HG03521 (cell line): ENCODE measurements around the gene RASGRP3.
A peak's percentile ranks its signal among the peaks of the same experiment; 100 is the strongest.
"Not testable (repeated sequence)": the region's sequence is repeated elsewhere in the genome, so short reads cannot be mapped to it uniquely, and the experiment has no call there.

Experiments used
- ATAC-seq: cut with Tn5 transposase; IDR thresholded peaks from one replicate; pipeline ENCODE4 v1.9.1; 2021; ENCODE audit warnings: mild to moderate bottlenecking, moderate library complexity; ENCODE audit not compliant: unreplicated experiment

Gene RASGRP3

DNA sequence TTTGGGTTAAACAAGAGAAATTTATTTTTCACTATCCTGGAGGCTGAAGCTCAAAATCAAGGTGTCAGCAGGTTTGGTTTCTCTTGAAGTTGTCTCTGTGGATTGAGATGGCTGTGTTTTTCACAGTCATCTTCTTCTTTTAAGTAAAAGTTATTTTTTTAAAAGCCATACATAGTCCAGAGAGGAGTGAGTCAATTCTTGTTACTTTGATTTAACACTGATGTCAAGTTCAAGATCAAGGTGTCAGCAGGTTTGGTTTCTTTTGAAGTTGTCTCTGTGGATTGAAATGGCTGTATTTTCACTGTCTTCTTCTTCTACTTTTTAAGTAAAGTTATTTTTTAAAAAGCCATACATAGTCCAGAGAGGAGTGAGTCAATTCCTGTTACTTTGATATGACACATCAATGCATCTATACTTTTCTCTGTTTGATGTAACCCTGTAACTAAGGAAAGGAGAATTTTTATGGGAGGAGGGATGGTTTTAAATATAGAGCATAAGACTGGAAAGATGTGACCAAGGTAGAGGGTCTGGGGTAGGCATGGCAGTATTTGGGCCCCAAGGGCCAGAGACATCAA lies 22.5 kb upstream of the RASGRP3 start:
- ATAC-seq = no peak

DNA sequence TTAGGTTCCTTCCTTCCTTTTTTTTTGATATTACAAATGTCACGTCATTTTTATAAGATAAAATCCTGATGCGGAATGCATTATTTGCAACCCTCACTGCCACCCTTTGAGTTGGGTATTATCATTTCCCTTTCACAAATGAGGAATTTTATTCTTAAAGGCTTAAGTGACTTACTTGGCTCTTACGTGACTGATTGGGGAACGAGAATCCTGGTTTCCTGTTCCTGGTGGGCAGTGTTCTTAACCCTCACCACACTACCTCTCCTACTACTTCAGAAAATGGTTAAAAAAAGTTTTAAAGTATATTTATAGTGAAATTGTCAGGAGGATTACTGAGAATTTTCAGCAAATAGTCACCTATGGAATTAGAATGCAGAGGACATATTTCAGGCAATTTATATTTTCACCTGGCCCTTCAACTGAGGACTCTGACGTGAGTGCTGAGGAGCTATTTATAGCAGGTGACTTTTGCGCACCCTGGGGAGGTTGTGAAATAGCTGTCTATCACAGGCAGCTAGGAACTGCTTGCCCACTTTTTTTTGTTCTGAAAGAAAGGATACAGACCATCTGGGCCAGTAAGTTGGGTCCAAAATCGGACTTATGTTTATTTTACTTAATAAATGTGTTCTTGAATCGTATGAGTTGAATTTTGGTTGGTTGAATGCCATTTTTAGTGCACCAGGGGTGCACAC lies 18.7 kb upstream of the RASGRP3 start:
- peak; percentile 72 for ATAC-seq

DNA sequence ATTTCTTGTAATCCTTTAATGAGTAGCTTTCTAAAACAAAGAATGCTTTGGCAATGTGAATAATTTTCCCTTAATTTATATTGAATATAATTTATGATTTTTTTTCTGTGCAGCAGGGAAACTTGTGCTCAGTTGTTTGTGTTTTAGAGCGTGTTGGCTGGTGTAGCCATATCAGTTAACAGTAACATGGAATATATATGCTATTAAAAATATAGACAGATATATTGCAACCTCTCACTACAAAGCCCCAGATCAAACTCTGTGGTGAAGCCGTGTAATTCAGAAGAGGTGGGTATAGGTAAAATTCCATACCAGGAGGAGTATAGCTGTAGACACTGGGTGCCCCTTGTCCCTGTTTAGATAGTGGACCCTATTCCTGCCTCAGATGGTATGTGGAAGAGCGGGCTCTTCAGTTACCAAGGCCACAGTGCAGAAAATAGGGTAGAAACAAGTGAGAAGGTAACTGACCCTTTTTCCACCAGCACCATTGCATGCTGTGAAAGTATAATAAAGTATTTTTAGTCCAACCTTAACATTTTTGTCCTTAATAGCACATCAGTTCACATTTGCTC lies 18.1 kb upstream of the RASGRP3 start:
- ATAC-seq = no peak

- ATAC-seq = no peak
Measured at GRCh38 chr2:33459745-33460144, 16.7 kb upstream of the RASGRP3 start.

- not testable (repeated sequence) for ATAC-seq
Measured at GRCh38 chr2:33462512-33462911, 13.9 kb upstream of the RASGRP3 start.

- ATAC-seq = no peak
Measured at GRCh38 chr2:33467413-33467812, 9.0 kb upstream of the RASGRP3 start.

DNA sequence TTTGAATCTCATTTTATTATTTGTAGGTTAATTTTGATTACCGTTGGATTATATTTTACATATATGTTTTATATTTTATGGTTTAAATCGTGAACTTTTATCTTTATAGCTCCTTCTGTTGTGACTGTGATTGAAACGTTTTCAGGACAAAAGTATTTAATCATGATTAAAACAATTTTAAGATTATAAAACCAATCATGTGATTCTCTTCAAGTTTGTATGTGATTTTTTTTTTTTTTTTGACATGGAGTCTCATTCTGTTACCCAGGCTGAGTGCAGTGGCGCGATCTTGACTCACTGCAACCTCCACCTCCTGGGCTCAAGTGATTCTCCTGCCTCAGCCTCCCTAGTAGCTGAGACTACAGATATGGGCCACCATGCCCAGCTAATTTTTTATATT lies 7.2 kb upstream of the RASGRP3 start:
- no peak for ATAC-seq

DNA sequence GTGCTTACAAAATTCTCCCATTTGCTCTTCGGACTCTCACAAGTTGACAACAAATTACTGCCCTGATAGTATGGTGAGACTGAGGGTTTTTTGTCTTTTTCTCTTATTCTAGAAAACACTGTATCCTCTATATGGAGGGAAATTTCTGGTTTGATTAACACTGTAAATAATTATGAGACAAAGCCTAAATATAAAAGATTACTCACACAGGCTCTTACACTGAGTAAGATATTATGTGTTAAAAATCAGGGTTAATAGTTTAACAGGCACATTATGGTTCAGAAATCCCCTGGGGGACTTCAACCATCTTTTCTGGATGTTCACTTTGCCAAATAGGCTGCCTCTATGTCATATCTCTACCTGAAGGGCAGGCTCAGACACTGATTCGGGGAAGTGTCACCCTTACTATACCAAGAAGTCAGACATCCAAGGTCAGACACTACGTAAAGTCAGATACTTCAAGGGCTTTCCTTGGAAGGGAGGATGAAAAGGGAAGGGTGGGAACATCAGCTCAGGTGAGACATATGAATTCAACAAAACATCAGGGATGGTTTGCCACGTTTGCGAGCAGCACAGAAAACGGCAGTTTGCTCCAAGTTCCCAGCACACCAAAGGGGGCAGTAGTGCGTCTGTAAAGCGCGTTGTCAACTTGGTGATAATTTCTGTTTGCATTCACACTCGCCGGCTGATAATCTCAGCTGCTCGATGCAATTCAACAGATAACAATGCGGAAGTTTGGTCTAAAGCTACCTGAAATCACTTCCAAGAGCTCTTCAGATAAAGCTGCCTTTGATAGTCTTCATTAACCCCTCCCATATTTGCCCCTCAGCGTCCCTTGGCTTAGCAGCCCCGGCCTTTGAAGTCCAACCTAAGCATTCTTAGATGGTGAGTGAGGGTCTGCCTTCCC lies 972 bp upstream of the RASGRP3 start:
- ATAC-seq = peak; percentile 45

DNA sequence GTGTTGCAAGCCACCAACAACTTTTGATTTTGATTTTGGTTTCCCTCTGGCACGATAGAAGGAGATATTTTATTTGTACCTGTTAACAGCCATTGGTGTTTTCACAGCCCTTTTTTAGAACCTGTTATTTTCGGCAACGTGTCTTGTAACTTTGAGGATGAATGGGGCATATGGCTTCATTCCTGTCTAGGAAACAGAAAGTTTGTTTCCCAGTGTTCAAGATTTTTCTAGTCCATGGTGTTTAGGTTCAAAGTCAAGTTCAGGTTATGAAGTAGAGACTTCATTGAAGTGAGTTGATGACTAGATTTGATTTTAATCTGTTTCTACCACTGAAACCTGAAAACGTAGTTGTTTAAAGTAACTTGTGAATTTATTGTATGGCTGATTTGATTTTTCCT lies 343 bp downstream of the RASGRP3 start:
- no peak for ATAC-seq

DNA sequence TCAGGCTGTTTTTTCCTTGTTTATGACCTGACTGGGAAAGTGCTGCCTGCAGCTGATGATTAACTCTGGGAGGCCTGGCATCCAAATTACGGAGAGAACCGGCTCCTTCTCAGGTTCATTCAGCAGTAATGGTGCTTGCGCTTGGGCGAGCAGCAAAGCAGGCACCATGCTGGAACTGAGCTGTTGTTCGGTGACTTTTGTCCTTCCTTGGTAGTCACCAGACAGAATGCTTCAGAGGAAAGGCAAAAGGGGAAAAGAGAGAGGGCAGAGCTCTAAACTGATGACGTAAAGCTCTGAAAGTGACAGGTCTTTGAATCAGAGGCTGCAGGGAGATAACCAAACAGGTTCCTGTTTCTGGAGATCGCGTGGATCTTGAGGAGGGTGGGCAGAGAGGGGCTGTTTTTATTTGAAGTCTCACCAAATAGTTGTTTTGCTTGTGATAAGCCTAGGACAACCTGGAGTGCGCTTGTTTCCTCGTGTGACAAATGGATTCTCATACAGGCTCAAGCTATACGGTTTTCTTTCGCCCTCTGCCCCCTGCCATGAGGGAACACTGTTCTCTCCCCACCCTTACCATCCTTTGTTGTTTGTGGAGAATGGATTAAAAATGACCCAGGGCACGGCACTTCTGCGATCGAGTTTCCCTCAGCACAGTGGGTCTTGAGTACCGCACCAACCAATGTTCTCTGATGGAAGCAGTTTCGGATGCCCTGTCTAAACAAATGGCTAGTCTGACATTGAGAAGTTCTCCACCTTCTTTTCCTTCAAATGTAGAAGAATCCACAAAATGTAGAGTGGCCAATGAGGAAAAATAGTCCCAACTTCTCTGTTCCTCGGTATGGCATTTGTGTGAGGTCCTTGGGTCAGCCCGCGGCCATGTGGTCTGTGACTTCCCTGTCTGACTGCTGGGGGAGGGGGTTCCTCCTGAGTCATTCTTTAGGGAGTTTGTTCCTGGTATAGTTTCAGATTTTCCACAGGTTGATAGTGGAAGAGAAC lies 1.3 kb downstream of the RASGRP3 start:
- ATAC-seq = peak; percentile 16

DNA sequence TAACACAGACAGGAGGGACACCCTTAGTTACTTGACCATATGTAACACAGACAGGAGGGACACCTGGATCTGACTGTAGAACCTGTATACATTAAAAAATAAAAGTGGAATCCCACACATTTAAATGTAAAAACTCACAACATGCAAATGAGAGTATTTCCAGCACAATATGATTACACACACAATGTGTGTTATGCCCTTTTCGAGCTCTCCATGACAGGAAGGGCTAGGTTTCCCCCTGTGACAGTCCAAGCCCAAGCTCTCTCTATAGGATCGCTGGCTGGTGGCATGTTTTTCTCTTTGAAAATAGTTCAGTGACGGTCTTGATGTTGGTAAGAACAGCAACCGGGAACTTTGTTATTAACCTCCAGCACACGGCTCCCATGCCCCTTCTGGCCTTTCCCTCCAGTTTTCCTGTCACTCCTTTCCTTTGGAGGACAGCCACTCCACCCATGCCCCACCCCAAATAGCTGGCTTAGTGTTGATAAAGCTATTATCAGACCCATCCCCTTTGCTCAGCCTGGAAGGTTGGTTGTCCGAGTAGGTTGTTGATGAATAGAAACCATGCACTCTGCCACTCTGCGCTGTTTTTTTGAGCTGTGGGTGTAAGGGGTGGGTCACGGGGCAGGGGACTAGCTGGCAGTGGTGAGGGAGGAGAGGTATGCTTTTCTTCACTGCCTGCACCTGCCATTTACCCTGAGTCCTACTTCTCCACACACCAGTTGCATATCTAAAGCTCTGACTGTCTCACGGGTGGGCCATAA lies 2.7 kb downstream of the RASGRP3 start:
- no peak for ATAC-seq

- no peak for ATAC-seq
Measured at GRCh38 chr2:33482518-33482917, 6.1 kb downstream of the RASGRP3 start.

DNA sequence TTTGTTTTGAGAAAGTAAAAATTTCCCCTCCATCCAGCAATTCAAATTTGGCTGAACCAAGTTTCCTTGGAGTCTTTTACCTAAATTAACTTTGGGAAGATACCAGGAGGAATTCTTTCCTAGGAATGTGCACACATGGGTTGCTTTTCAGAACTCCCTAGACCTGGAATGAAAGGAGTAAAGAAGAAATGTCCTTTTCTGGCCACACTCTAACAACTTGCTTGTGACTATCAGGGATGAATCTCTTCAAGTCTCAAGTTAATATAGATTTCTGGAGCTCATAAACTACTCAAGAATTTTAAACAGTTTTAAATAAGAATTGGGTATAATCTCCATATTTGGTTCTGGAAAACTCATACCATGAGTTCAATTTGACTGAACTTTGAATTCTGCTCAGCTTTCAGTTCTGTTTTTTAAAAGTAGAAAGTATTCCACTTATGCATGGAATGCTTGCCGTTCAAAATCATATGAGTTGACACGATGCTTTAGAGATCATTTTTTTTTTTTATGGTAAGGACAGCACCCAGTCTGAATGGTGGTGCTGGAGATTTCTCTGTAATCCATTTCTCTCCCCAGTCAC lies 7.7 kb downstream of the RASGRP3 start:
- no peak for ATAC-seq

DNA sequence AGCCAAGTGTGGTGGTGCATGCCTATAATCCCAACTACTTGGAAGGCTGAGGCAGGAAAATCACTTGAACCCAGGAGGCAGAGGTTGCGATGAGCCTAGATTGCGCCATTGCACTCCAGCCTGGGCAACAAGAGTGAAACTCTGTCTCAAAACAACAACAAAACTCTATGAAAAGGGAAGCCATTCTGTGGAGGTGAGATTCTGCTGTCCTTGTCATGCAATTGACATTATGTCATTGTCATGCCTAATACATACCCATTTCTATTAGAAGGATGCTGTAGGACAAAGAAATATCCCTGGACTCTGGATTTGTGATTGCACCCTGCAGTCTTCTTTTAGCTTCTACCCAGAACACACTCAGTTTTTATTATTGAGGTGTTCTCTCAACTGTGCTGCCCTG lies 8.6 kb downstream of the RASGRP3 start:
- no peak for ATAC-seq

DNA sequence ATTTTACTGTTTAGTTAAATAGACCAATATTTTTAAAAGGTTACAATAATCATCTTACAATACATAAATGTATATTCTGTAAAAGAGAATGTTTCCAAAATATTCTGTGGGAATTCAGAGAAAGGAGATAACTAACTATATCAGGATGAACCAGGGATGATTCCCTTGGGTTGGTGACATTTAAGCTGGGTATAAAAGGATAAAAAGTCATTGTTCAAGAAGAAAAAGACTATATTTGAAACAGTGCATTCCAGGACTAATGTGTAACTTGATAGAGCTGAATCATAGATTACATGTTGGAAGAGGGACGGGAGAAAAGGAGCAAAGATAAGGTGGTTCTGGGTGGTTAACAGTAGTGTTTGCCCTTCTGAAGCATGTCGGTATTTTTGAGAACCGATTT lies 10.1 kb downstream of the RASGRP3 start:
- no peak for ATAC-seq

- ATAC-seq = peak; percentile 44
Measured at GRCh38 chr2:33488178-33488690, 11.8 kb downstream of the RASGRP3 start.

DNA sequence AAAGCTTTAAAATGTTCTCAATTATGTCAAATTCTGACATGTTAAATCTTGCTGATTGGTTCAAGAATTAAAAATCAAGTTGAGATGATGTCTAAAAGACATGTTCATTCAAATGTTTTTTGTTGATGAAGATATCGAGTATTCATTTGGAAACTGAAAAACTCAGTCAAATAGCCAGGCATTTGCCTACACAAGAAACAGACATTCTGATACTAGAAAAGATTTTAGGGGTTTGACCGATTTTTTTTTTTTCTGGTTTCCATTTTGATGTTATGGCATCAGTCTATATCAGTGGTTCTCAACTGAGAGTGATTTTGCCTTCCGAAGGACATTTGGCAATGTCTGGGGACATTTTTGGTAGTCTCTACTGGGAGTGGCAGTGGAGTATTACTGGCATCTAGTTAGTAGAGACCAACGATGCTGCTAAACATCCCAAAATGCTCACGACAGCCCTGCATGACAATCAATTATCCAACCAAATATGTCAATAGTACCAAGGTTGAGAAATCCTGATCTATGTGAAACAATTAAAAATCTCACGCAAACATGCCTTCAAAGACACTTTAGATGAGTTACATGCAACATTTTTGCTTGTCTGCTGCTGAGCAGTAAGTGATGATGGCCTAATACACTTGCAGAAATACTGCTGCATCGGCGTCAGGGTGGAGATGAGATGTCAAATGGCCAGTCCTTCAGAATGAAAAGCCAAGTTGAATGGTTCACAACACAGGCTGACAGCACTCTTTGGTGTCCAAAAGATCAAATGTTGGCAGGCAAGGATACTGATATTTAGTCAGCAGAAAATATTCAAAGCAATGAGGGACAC lies 12.5 kb downstream of the RASGRP3 start:
- ATAC-seq = peak; percentile 50

- no peak for ATAC-seq
Measured at GRCh38 chr2:33489835-33490431, 13.5 kb downstream of the RASGRP3 start.
